ENCODE results near the gene HPGDS.
A peak's percentile ranks its signal among the peaks of the same experiment; 100 is the strongest.
"Not testable (repeated sequence)": the region's sequence is repeated elsewhere in the genome, so short reads cannot be mapped to it uniquely, and the experiment has no call there.

Gene HPGDS

DNA sequence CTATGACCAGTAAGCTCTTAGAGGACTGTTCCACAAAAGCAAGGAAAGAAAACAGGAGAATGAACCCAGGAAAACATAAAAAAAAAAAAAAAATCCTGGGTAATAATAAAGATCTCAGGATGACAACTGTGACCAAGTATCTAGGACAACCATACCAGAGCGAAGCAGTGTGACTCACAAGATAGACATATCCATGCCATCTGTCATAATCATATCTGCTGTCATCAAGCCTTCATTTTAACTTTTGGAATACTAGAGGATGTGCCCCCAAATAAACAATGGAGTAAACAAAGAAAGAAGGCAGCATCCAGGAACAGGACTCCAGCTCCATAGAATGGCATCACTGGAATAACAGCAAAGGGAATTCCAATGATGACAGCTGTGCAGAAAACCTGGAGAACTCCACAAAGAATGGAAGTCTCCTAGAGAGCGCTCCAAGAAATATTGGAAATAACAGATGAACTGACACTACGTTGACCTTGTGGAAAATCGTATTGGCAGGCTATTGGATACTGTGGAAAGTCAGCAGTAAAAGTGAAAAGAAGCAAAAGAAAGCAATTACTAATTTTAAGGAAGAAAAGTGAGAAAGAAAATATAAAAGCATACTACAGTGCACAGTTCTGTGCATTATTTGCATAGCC is 35.3 kb downstream of the HPGDS start:
- no peak for DNase-seq

DNA sequence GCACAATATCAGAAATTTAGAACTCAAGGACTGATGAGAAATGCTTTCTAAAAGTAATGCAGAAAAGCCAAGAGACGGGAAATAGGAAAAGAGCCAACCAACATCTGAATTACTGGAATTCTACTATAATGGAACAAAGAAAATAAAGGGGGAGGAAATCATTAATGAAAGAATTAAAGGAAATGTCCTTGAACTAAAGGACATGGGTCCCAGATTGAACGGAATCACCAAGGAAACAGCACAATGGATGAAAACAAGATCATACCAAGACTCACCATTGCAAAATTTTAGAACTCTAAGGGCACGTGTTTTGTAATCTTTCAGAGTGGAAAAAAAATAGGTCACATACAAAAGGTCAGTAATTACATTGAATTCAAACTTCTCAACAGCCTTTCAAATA is 35.9 kb downstream of the HPGDS start:
- no peak for DNase-seq

DNA sequence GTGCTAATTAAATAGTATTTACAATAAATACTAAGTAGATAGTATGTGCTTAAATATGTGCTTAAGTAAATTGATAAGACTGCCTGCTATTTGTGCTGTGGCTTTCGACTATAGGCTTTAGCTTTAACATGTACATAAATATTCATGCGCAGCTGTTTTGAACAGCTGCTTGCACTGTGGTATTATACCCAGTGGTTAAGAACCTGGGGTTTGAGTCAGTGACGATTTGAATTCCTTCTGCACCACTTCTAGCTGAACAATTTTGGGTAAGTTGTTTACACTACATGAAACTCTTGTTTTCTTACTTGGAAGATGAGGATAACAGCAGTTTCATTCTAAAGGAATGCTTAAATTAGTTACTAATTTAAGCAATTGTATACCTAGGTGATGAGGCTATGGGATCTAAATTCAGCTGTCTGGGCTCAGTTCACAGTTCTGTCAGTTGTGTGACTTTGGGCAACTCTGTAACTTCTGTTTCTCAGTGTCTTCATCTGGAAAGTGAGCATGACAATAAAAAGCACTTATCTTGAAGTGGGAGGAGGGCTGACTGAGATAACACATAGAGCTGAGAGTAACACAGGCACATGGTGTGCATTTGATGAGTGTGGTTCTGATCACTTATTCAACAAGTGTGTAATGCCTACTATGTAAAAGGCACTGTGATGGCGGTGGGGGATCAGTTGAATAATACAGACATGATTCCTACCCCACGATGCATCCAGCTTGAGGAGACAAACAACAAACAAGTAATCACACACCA is 37.0 kb downstream of the HPGDS start:
- no peak for DNase-seq

DNA sequence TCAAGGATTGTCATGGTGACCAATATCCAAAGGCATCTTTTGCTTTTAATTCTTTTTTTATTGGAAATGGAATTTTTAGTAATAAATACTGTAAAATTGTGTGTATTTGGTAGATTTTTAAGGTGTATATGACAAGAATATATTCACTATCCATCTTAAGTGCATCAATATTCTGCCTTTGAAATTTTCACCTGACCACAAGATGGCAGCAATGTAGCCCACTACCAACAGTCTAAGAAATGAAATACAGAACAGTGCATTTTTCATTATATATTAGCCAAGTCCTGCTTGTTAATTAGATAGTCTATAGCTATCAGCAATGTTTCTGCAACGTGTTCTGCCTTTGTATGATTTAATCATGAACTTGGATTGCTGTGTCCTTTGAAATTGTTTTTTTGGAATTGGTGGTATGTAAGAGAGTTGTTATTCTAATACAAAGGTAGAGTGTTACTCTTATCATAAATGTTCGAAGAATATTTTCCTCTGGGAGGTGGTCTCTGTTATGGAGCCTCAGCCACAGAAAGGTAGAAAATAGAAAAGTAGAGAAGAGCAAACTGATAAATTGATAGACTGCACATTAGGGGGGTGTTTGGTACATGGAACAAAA is 38.2 kb downstream of the HPGDS start:
- peak; percentile 17 for DNase-seq

DNA sequence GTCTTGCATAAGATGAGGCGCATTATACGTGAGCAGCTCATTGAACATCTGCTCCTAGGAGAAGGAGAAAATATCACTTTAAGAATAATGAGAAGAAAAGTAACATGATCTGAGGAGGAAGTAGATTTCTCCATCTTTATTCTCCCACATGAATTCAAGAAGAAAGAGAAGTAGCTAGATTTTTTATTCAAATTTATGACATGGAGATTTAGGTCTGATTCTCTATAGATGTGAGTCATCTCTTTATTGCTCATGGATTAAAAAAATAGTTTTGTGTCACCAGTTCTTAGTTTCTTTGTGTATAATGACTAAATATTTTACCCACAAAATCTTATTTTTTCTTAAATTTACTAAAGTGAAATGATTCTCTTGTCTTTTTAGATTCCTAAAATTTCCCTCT is 40.4 kb downstream of the HPGDS start:
- no peak for DNase-seq

DNA sequence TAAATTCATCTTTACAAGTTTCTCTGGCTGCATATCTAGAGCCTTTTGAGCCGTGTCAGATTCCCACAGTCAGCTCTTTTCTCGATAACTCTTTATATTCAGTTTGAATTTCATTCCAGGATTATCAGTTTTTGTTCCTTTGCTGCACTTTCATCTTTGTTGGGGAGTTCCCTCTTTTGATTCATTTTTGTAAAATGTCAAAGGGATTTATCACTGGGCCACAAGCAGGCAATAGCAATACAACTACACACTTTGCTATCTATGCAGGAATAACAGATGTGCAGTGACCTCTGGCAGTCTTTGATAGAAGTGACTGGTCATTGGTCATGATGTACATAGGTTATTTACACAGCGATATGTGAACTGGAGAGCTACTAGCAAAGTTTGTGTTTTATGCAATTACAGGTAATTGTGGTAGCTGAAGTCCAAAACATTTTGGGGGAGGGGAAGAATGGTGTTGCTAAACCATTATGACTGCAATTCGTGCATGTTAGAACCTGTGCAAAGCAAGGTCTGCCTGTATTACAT is 43.8 kb downstream of the HPGDS start:
- DNase-seq, result no peak

DNA sequence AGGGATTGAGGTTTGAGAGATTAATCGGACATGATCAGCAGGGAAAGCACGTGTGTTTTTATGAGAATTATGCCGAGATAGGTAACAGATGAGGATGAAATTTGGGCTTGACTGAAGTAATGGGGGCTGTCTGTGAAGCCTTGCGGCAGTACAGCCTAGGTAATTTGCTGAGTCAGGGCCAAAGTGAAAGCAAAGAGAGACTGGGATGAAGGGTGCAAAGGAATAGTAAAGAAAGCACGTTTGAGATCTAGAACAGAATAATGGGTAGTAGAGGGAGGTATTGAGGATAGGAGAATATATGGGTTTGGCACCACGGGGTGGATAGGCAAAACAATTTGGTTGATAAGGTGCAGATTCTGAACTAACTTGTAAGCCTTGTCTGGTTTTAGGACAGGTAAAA is 47.2 kb downstream of the HPGDS start:
- DNase-seq, result not testable (repeated sequence)

DNA sequence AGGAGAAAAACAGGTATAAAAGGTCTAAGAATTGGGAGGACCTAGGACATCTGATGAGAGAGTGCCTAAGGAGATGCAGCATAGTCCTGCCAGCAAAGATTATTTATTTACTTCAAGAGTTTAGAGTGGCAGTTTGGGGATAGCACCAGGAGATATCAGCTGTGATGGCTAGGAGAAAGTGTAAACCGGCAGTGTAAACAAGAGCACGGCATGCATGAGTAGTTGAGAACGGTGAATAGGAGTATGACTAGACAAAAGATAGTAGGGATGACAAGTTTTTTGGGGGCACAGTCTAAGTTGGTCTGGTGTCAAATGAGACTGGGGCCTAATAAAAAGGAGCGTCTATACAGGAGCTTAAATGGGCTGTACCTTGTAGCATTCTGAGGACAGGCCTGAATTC is 48.7 kb downstream of the HPGDS start:
- DNase-seq, result not testable (repeated sequence)

DNA sequence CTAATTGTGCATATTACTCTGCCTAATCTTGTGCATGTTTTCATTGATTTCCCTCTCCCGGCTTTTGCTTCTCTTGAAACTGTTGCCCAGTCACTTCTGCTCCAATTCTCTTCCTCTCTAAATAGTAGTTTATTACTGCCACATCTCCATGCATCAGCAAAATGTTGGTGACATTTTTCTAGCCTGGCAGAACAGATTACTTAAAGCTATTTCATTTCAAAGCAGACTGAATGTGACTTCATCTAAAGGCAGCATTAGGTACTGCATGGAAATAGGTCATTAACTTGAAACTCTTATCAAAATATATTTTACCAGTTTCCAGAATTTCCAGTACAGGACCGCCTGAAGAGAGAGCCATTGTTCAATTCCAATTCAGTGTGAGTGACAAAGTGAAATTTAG is 52.4 kb downstream of the HPGDS start:
- no peak for DNase-seq

DNA sequence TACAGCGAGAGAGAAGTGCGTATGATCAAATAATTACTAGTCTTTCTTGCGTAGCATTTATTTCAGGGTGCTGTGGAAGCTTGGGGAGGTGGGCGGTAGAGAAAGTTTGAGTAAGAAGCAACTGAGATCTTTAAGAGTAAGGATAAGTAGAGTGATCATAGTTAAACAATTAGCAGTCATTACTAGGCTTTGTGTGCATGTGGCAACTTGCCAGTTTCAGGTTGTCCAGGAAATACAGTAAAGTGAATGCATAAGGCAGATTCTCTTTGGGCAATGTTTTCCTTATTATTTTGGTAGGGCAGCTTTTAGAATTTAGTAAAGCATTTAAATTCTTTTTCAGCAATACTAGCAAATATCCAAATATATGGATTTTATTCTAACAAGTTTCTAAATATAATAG is 57.0 kb downstream of the HPGDS start:
- DNase-seq, result no peak

DNA sequence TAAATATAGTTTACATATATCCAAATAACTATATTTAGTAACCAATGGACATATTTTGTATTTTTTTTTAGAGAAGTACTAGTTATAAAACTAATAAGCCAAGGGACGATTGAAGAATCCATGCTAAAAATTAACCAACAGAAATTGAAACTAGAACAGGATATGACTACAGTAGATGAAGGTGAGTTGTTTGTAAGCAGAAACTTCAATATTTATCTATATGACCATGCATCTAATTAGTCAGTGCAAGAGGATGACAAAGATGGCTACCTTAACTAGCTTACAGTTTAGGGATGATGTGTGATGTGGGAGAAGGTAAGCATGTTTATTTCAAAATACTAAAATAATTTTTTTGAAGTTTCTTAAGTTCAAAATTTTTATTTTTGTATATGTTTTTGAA is 57.7 kb downstream of the HPGDS start:
- DNase-seq, result no peak

DNA sequence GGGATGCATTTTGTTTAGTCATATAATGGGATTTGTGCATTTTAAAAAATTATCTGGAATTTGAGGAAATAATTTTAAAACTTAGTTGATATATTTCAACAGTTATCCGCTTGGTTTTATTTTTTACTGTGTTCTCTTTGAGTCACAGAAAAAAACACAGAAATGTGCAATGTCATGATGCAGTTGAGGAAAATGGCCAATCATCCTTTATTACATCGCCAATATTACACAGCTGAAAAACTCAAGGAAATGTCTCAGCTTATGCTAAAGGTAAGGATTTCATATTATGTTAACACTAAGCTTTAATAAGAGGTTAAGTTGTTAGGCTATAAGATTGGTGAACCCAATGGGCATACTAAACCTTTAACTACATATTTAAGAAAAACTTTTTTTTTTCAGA is 63.9 kb downstream of the HPGDS start:
- no peak for DNase-seq

DNA sequence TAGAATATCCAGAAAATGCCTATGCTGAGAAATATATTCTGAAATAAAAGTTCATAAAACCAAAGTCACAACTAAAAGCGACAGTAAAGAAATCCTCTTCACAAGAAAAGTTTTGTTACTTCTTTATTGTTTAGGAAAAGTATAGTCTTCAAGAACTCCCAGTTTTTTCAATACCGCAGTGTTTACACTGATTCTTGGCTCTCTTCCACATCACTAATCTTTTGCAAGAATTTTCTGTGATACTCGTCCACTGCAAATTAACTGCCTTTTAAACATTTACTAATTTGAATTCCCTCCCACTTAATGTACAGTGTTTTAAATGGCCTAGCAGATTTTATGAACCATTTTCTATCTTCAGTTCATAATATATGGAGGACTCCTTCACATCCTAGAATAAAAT is 65.1 kb downstream of the HPGDS start:
- DNase-seq, result no peak

DNA sequence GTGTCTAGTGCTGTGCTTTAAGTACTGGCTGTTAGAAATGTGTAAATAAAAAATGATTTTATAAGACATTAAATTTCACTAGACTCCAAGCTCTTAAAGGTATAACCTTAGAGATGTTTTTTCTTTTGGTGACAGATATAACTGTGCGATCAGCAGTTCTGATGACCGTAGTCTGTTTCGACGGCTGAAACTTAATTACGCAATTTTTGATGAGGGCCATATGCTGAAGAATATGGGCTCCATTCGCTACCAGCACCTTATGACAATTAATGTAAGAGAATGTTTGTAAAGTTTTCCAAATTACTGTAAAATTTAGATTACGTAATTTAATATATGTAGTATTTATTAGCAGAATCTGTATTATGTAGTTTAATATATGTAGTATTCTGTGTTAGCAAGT is 66.4 kb downstream of the HPGDS start:
- DNase-seq, result no peak

DNA sequence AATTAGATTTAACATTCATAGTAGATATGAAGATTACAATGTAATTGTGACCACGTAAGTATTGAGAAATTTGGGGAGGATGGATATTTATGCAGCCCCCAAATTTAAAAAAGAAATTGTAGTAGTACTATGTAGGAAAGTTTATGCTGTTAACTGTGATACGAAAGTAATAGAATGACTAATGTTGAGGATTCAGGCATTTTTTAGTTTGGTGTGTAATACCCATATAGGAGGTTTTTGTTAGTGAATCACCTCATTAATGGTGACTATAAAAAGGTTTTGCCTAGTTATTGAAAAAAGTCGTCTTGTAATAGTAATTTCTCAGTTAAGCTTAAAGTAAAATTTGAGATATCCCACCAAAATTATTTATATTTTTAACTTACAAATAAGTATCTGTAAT is 67.7 kb downstream of the HPGDS start:
- no peak for DNase-seq

DNA sequence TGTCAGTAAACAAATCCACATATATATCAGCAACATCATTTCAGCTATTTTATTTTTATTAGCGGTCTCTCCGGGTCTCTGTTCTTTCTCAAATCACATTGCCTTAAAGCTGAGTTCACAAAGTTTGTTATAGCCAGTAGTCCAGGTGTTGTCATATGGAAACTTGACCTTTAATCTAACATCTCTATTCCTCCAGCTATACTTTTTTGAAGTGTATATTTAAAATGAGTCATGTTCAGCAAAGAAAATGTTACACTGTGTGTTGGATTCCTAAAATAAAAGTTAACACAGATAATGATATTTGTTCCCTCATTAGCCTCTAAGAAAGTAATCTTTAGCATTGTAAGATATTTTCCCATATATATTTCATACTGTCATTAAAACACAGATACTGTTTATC is 71.4 kb downstream of the HPGDS start:
- no peak for DNase-seq

DNA sequence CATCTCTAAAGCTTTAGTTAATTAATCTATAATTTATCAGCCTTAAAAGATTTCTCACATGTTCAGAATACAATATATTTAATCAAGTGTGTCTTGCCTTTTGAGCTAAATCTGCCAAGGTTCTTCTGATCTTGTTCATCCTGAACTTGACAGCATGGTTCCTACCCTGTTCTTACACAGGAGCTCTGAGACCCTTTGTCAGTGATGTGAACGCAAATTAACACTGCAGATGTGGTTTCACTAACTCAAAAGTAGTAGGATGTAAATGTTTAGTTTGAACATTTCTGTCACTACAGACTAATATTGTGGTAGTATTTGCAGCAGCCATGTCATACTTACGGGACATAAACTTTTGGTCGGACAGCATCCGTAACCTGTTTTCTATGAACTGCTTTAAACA is 75.6 kb downstream of the HPGDS start:
- no peak for DNase-seq

DNA sequence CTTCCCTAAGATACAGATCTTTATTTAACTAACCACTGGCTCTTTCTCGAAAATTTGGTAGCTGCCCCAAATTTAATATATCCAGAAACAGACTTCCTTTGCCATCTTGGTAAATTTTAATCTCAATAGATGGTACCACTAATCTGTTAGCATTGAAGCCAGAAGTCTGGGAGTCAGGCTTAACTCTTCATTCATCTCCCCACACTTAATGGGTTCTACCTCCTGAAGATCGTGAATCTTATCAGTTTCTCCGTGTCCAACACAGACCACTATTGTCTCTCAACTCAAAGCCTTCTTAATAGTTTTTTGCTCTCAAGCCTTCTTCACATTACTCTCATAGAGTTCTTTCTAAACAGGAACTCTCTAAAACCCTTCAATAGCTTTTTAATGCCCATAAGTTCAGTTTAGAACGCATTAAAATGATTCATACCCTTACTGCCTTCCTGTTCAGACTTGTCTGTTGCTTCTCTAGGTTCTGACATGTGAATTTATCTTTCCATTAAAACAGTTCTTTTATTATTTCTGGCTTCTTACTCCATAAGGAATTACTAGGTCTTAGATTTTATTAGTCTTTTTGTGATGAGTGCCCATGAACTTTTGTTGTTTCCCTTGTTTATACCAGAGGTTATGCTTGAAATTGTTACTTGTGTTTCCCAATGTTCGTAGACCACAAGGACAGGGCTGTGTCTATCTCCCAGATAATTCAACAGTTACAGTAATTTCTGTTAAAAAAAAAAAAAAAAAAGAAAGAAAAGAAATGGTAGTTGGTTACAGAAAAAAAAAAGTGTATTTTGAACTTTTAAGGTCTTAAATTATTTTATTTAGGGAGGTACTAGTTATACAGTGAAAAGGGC is 80.2 kb downstream of the HPGDS start:
- DNase-seq, result no peak

DNA sequence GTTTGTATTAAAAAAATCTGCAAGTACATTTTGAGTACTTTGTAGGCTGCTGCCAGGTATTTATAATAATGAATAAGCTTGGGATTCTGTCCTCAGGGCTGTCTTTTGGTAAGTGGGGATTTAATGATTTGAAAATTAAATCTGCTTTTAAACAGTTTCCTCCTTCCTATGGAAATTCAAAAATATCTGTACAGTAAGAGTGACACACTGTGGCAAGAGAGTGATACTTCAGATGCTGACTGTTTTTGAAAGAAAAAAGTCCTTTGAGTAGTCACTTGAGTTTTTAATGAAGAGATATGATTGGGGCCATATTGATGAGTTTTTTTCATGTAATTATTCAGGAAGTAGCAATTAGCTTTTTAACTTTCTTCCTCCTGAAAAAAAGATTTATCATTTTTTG is 85.8 kb downstream of the HPGDS start:
- no peak for DNase-seq

DNA sequence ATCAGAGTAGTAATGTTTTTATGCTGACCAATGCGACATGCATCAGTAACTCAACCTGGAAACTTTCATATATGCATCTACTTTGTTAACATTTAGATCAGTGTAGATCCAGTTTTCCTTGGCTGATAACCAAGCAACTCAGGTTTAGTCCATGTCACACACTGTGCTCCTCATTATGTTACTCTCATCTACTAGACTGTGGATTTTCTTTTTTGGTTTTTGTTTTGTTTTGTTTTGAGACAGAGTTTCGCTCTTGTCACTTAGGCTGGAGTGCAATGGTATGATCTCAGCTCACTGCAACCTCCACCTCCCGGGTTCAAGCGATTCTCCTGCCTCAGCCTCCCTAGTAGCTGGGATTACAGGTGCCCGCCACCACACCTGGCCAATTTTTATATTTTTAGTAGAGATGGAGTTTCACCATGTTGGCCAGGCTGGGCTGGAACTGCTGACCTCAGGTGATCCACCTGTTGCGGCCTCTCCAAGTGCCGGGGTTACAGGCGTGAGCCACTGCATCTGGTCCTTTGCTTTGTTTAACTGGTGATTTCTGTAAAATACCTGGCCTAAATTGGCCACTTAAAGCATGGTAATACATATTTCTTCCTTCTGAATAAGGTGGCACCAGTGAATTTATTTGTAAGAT is 86.4 kb downstream of the HPGDS start:
- no peak for DNase-seq

DNA sequence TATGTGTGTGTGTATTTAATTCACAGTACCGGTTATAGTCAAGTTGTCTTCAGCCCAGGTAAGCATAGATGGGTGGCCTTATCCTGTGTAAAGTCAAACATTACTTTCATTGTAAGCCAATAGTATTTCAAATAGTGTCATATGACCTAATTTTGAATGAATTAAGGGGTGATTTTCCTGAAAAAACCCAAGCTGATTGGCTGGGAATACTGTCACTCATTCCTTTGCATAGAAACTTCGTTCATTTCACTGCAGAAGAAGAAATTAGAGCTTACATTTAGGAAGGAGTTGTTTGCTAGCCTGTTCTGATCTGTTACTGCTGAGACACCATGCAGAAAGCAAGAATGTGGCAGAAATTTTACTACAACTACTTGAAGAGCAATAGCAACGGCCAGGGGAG is 89.6 kb downstream of the HPGDS start:
- no peak for DNase-seq

DNA sequence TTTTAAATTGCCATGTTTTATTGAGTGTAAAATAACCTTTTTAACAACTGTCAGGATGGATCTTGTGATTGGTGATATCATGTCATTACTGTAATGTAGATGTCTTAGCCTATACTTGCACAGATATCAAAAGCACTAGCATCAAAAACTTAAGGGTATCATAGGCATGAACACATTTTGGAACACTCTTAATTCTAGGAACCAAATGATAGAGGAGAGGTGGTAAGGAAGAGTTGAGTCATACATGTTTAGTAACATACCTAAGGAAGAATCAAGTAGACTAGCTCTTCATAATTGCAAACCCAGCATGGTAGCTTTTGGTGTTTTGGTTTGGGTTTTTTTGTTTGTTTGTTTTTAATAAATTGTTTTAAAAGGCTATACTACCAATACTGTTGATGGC is 91.5 kb downstream of the HPGDS start:
- DNase-seq, result no peak
